ENCODE data around the gene TEX13A.

TEX13A gene

DNA sequence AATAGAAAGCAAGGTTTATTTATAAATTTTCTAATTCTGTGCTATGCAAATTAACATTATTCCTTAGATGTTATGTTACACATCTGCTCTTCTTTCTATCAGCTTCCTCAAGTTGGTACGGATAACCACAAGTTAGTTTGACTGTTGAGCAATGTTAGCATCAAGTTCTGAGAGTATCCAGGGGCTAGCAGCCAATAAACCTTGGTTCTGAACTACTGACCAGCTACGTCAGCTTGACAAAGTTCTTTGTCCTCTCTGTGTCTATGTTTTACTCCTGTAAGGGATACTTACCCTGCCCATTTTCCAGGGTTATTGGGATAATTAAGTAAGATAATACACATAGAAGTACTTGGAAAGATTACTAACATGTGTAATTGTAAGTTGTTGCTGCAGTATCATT is 8.1 kb upstream of the TEX13A start:
- no peaks in the 10 kb centered on the region for H3K36me3 ChIP-seq (replicated peaks)
- no peak for TF ChIP-seq CTCF (IDR thresholded peaks at IDR 0.05; ENCODE audit: low read depth, low read length, missing control alignments)
- H3K4me3 ChIP-seq (ENCODE audit: low read depth, low read length), result no peak overlapping the region
- in situ Hi-C loops (cut with HindIII; ENCODE audit: low pct_ligation_motif_present, low sequenced_read_pairs), result no loop called here
- H3K27ac ChIP-seq, result no peak overlapping the region
- no peaks in the 10 kb centered on the region for H3K27me3 ChIP-seq (replicated peaks)
- DNase-seq, result no peak

DNA sequence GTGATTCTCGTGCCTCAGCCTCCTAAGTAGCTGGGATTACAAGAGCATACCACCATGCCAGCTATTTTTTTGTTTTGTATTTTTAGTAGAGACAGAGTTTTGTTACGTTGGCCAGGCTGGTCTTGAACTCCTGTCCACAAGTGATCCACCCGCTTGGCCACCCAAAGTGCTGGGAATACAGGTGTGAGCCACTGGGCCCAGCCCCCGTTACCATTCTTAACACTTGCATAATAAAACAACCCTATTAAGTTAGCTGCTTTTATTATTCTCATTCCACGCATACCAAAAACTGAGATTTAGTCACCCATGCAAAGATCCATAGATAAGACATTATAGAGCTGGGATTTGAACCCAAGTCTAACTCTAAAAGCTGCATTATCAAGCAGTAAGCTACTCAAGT is 6.0 kb upstream of the TEX13A start:
- DNase-seq, result no peak
- no peaks in the 10 kb centered on the region for H3K36me3 ChIP-seq (replicated peaks)
- in situ Hi-C loops (cut with HindIII; ENCODE audit: low pct_ligation_motif_present, low sequenced_read_pairs), result no loop called here
- no peak overlapping the region for H3K4me3 ChIP-seq (ENCODE audit: low read depth, low read length)
- TF ChIP-seq CTCF (IDR thresholded peaks at IDR 0.05; ENCODE audit: low read depth, low read length, missing control alignments), result no peak
- no peak overlapping the region for H3K27ac ChIP-seq
- H3K27me3 ChIP-seq (replicated peaks), result no peaks in the 10 kb centered on the region

GRCh38 chrX:105221374-105221773 is 880 bp upstream of the TEX13A start:
- no peak for DNase-seq
- TF ChIP-seq CTCF (IDR thresholded peaks at IDR 0.05; ENCODE audit: low read depth, low read length, missing control alignments), result no peak
- Histone ChIP-seq H3K27ac (no peak overlapping the region), H3K4me3 (ENCODE audit: low read depth, low read length) (no peak overlapping the region), H3K36me3 (replicated peaks) (no peaks in the 10 kb centered on the region), H3K27me3 (replicated peaks) (no peaks in the 10 kb centered on the region)
- in situ Hi-C loops (cut with HindIII; ENCODE audit: low pct_ligation_motif_present, low sequenced_read_pairs), result no loop called here

GRCh38 chrX:105219454-105220401 is 766 bp downstream of the TEX13A start:
- H3K4me3 ChIP-seq (ENCODE audit: low read depth, low read length), result no peak overlapping the region
- no peaks in the 10 kb centered on the region for H3K36me3 ChIP-seq (replicated peaks)
- no peak overlapping the region for H3K27ac ChIP-seq
- TF ChIP-seq CTCF (IDR thresholded peaks at IDR 0.05; ENCODE audit: low read depth, low read length, missing control alignments), result no peak
- in situ Hi-C loops (cut with HindIII; ENCODE audit: low pct_ligation_motif_present, low sequenced_read_pairs), result no loop called here
- no peaks in the 10 kb centered on the region for H3K27me3 ChIP-seq (replicated peaks)
- no peak for DNase-seq

DNA sequence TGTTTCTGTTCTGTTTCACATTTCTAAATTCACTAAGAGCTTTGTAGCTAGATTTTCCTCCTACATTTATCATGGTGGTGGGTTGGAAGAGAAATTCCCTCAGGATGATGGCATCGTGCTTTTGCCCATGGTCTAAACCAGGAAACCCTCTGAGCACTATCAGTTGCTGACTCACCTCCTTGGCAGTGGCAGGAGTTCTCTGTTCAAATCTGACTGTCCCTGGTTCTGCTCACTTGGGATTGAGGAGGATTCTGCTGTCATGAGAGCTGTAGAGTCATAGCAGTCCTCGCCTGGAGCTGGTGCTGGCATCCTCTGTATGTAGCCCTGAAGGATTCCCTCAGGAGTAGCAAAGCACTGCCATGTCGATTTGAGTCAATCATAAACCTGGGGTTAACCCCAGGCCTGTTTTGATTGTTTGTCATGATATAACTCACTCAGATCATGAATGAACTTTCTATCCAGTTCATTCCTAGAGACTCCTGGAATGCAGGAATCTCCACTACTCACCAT is 9.4 kb downstream of the TEX13A start:
- DNase-seq, result no peak
- Histone ChIP-seq H3K27ac (no peak overlapping the region), H3K4me3 (ENCODE audit: low read depth, low read length) (no peak overlapping the region), H3K36me3 (replicated peaks) (no peaks in the 10 kb centered on the region), H3K27me3 (replicated peaks) (no peaks in the 10 kb centered on the region)
- in situ Hi-C loops (cut with HindIII; ENCODE audit: low pct_ligation_motif_present, low sequenced_read_pairs), result no loop called here
- no peak for TF ChIP-seq CTCF (IDR thresholded peaks at IDR 0.05; ENCODE audit: low read depth, low read length, missing control alignments)
